Common myeloid progenitor, CD34-positive (primary cell): ENCODE data around the gene CDAN1.

Experiments used
- CTCF ChIA-PET: fragments of 350-600 bp; sonication (Branson Sonifier 250); formaldehyde crosslinking; loops from one replicate; lab custom pipeline; 2021; ENCODE audit warnings: antibody characterized with exemption; lab: Charles Lee
- POLR2A ChIA-PET: fragments of 350-600 bp; sonication (Branson Sonifier 250); formaldehyde crosslinking; loops from one replicate; lab custom pipeline; 2021; ENCODE audit warnings: antibody characterized with exemption; lab: Charles Lee
- DNase-seq, 3 donors: peaks; one replicate each; pipeline versions ENCODE4 v3.0.0 to v3.0.0-alpha.2; 2013
- H3K27ac ChIP-seq, 2 experiments: 1 replicate in 1 of 2; 2 replicates in 1 of 2; pipeline ENCODE4 v1.7.0; 2013; ENCODE audit warnings: inconsistent platforms in 2 of 2, low read length in 2 of 2, mild to moderate bottlenecking in 2 of 2, low read depth in 1 of 2, moderate library complexity in 1 of 2; ENCODE audit not compliant: severe bottlenecking in 2 of 2, insufficient read depth in 1 of 2, poor library complexity in 1 of 2
- H3K27me3 ChIP-seq, 5 experiments: replicated peaks in 2 of 5; 1 replicate in 3 of 5; 2 replicates in 2 of 5; pipeline versions ENCODE4 v1.6.1 to v1.7.0; 2013; ENCODE audit warnings: low read length in 4 of 5, mild to moderate bottlenecking in 2 of 5, moderate library complexity in 2 of 5, inconsistent platforms in 1 of 5; ENCODE audit not compliant: insufficient read depth in 5 of 5, control insufficient read depth in 4 of 5
- H3K36me3 ChIP-seq, 4 experiments: 1 replicate in 2 of 4; 2 replicates in 2 of 4; pipeline versions ENCODE4 v1.6.1 to v1.7.0; 2013; ENCODE audit warnings: low read length in 3 of 4, control low read depth in 1 of 4, mild to moderate bottlenecking in 1 of 4; ENCODE audit not compliant: control insufficient read depth in 4 of 4, insufficient read depth in 4 of 4
- H3K4me1 ChIP-seq, 4 experiments: 1 replicate in 3 of 4; 2 replicates in 1 of 4; pipeline versions ENCODE4 v1.6.1 to v1.7.1; 2013; ENCODE audit warnings: low read length in 3 of 4, mild to moderate bottlenecking in 3 of 4, control low read depth in 1 of 4, inconsistent platforms in 1 of 4, moderate library complexity in 1 of 4; ENCODE audit not compliant: control insufficient read depth in 4 of 4, insufficient read depth in 4 of 4; ENCODE audit errors: control extremely low read depth in 1 of 4
- H3K4me3 ChIP-seq, 7 experiments: 1 replicate in 4 of 7; 2 replicates in 3 of 7; pipeline versions ENCODE4 v1.5.1 to v1.7.0; 2013; ENCODE audit warnings: mild to moderate bottlenecking in 7 of 7, low read length in 6 of 7, moderate library complexity in 6 of 7, inconsistent platforms in 2 of 7, low read depth in 2 of 7, control low read depth in 1 of 7; ENCODE audit not compliant: insufficient read depth in 4 of 7, control insufficient read depth in 1 of 7; ENCODE audit errors: extremely low read depth in 1 of 7
- H3K9me3 ChIP-seq, 5 experiments: 1 replicate in 4 of 5; 2 replicates in 1 of 5; pipeline versions ENCODE4 v1.6.1 to v1.7.1; 2013; ENCODE audit warnings: low read length in 4 of 5, mild to moderate bottlenecking in 2 of 5, inconsistent platforms in 1 of 5, low read depth in 1 of 5, moderate library complexity in 1 of 5; ENCODE audit not compliant: control insufficient read depth in 4 of 5, insufficient read depth in 2 of 5; ENCODE audit errors: control extremely low read depth in 1 of 5
- WGBS: methylation state at CpG from one replicate; pipeline ENCODE4 v1.1.5; 2013; ENCODE audit not compliant: insufficient coverage; 5-methylcytosine and 5-hydroxymethylcytosine counted together

The CDAN1 gene

DNA sequence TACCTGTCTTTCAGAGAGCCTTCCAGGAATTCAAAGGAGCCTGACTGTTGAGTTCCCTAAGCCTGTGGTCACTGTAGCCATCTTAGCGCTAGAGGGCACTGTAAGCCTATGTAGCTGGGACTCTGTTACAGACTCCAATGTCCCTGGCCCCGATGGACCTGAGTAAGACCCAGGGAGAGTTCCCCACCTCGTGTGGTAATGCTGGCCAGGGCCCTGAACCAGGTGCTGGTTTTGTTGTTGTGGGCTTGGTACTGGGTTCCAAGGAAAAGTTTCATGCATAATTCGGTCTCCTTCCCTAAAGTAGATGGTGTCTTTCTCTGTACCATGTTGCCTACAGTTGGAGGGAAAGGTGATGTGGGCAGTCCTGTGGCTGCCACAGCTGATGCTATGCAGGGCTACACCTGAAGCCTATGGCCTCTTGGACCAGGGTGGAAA lies 32.4 kb downstream of the CDAN1 start:
- Histone ChIP-seq H3K4me1 (peaks cover 0 to 4% (median 1%) of the 10 kb centered on the region in 4 experiments), H3K27me3 (no peaks in the 10 kb centered on the region), H3K27ac (no peak overlapping the region), H3K36me3 (peaks cover 18 to 32% (median 23%) of the 10 kb centered on the region in 4 experiments), H3K9me3 (peaks cover 0 to 3% (median 0%) of the 10 kb centered on the region in 5 experiments), H3K4me3 (no peak overlapping the region)
- WGBS: 50% methylated on average over 2 of the region's 4 CpGs
- peak; percentile 58 to 80 (median 71) for DNase-seq
- ChIA-PET CTCF (interaction anchor here (1.8 to 3.1 kb wide), 3 partner anchors 20 to 500 kb away, joined by 5 to 13 read pairs (median 10); no protein-coding TSS in a partner anchor), POLR2A (no interaction called here)

DNA sequence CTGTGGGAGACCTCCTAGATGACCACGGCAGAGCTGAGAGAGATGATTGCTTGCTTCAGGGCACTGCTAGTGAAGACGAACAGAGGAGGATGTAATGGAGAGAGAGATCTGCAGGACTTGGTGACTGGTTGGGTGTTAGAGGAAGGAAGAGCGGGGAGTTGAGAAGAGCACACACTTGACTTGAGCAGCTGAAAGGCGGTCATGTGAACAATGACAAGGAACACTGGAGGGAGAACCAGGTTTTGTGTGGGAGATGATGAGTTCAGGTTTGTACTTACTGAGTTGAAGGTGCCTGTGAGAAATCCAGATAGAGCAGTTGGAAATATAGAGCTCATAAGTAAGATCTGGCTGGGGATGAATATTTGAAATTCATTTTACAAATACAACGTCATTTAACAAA lies 40.3 kb downstream of the CDAN1 start:
- Histone ChIP-seq H3K4me1 (no peaks in the 10 kb centered on the region), H3K36me3 (peaks cover 14 to 86% (median 58%) of the 10 kb centered on the region in 4 experiments), H3K27ac (no peak overlapping the region), H3K4me3 (no peak overlapping the region), H3K27me3 (no peaks in the 10 kb centered on the region), H3K9me3 (peaks cover 0 to 3% (median 0%) of the 10 kb centered on the region in 5 experiments)
- DNase-seq: no peak
- ChIA-PET POLR2A (no interaction called here), CTCF (interaction anchor here (0.9 to 1.7 kb wide), 3 partner anchors 9 to 16 kb away, joined by 3 to 7 read pairs (median 4); no protein-coding TSS in a partner anchor)
- WGBS: 93% methylated on average over 4 of the region's 5 CpGs

DNA sequence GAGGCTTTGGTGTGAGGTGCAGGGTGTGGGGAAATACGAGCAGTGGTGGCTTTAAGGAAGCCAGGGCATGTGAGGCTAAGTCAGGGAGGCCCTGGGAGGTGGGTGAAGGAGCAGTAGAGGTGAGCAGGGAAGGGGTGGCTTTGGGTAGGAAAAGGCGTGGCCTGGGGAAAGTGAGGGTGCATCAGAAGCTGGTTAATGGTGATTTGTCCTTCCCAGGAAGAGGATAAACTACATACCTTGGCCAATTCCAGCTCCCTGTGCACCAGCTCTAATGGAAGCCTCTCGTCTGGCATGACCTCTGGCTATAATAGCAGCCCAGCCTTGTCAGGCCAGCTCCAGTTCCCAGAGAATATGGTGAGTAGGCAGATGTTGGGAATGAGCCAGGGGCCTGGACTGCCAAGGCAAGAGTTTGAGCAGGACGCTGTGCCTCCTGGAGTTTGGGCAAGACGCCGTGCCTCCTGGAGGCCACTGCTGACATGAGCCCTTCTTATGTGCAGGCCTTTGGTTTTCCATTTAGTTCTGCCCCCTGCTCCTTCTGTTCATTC lies 41.3 kb downstream of the CDAN1 start:
- Histone ChIP-seq H3K4me3 (no peak overlapping the region), H3K4me1 (peaks cover 0 to 6% (median 0%) of the 10 kb centered on the region in 4 experiments), H3K36me3 (peaks cover 9 to 86% (median 58%) of the 10 kb centered on the region in 4 experiments), H3K27me3 (no peaks in the 10 kb centered on the region), H3K27ac (no peak overlapping the region), H3K9me3 (no peaks in the 10 kb centered on the region)
- no peak for DNase-seq
- ChIA-PET CTCF (interaction anchor here (1.0 to 1.7 kb wide), 3 partner anchors 8 to 15 kb away, joined by 4 to 7 read pairs (median 4); no protein-coding TSS in a partner anchor), POLR2A (no interaction called here)
- WGBS: 93% methylated on average over 5 of the region's 6 CpGs

DNA sequence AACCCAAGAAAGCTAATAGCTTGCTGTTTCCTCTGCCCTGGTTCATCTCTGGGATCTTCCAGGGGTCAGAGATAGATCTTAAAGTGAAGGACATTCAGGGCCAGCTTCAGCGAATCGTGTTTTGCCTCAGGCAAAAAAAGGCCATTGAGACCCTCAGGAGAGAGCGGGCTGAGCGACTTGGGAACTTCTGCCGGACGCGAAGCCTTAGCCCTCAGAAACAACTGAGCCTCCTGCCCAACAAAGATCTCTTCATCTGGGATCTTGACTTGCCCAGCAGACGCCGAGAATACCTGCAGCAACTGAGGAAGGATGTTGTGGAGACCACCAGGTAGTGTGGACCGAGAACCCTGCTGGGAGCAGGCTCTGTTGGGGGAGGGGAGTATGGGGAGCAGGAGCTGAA lies 42.5 kb downstream of the CDAN1 start:
- H3K27me3 ChIP-seq: no peaks in the 10 kb centered on the region
- WGBS: 97% methylated on average over 9 of the region's 10 CpGs
- no peak for DNase-seq
- H3K36me3 ChIP-seq: peaks cover 7 to 87% (median 58%) of the 10 kb centered on the region in 4 experiments
- ChIA-PET CTCF (interaction anchor here (1.2 kb wide), 1 partner anchor 9 kb away, joined by 4 read pairs; no protein-coding TSS in a partner anchor), POLR2A (no interaction called here)
- no peaks in the 10 kb centered on the region for H3K9me3 ChIP-seq
- H3K4me3 ChIP-seq: no peak overlapping the region
- H3K4me1 ChIP-seq: peaks cover 0 to 7% (median 0%) of the 10 kb centered on the region in 4 experiments
- no peak overlapping the region for H3K27ac ChIP-seq

DNA sequence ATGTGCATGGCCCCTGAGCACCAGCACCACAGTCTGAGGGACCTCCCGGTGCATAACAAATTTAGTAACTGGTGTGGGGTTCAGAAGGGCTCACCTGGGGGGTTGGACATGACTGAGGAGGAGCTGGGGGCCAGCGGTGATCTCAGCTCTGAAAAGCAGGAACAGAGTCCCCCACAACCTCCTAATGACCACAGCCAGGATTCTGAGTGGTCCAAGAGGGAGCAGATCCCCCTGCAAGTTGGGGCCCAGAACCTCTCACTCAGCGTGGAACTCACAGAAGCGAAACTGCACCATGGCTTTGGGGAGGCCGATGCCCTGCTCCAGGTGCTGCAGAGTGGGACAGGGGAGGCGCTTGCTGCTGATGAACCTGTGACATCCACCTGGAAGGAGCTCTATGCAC lies 43.0 kb downstream of the CDAN1 start:
- ChIA-PET POLR2A (no interaction called here), CTCF (no interaction called here)

DNA sequence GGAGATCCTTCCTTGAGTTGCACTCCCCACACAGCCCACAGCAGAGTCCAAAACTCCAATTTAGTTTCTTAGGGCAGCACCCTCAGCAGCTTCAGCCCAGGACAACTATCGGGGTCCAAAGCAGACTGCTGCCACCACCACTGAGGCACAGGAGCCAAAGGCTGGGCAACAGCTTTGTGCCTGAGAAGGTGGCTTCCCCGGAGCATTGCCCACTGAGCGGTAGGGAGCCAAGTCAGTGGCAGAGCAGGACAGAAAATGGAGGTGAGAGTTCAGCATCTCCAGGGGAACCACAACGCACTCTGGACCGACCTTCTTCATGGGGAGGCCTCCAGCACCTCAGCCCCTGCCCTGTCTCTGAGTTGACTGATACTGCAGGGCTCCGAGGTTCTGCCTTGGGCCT lies 43.4 kb downstream of the CDAN1 start:
- H3K4me1 ChIP-seq: peaks cover 0 to 7% (median 0%) of the 10 kb centered on the region in 4 experiments
- ChIA-PET CTCF (no interaction called here), POLR2A (no interaction called here)
- H3K4me3 ChIP-seq: no peak overlapping the region
- no peak overlapping the region for H3K27ac ChIP-seq
- no peaks in the 10 kb centered on the region for H3K27me3 ChIP-seq
- WGBS: 100% methylated on average over 6 of the region's 6 CpGs
- no peaks in the 10 kb centered on the region for H3K9me3 ChIP-seq
- DNase-seq: no peak
- peaks cover 7 to 94% (median 65%) of the 10 kb centered on the region in 4 experiments for H3K36me3 ChIP-seq

More for the DNA sequence above, 43.0 kb downstream of the CDAN1 start:
- DNase-seq: no peak
- no peak overlapping the region for H3K27ac ChIP-seq
- H3K27me3 ChIP-seq: no peaks in the 10 kb centered on the region
- H3K4me3 ChIP-seq: no peak overlapping the region
- H3K36me3 ChIP-seq: peaks cover 7 to 92% (median 62%) of the 10 kb centered on the region in 4 experiments
- WGBS: 100% methylated on average over 6 of the region's 6 CpGs
- peaks cover 0 to 7% (median 0%) of the 10 kb centered on the region in 4 experiments for H3K4me1 ChIP-seq
- no peaks in the 10 kb centered on the region for H3K9me3 ChIP-seq

DNA sequence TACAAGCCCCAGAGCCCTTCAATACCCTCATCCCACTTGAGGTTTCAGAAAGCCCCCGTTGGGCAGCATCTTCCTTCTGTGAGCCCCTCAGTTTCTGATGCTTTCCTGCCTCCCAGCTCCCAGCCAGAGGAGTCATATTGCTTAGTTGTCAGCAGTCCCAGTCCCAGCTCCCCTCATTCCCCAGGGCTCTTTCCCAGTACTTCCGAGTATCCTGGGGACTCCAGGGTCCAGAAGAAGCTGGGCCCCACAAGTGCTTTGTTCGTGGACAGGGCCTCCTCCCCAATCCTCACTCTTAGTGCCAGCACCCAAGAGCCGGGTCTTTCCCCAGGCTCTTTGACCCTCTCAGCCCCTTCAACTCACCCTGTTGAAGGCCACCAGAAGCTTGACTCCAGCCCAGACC lies 43.9 kb downstream of the CDAN1 start:
- Histone ChIP-seq H3K9me3 (no peaks in the 10 kb centered on the region), H3K4me1 (peaks cover 0 to 7% (median 0%) of the 10 kb centered on the region in 4 experiments), H3K27ac (no peak overlapping the region), H3K4me3 (no peak overlapping the region), H3K27me3 (no peaks in the 10 kb centered on the region), H3K36me3 (peaks cover 5 to 98% (median 67%) of the 10 kb centered on the region in 4 experiments)
- DNase-seq: no peak
- 87% methylated on average over 3 of the region's 4 CpGs for WGBS
- ChIA-PET POLR2A (no interaction called here), CTCF (no interaction called here)
